Ecto neural progenitor cell (in vitro differentiated cells): ENCODE data around the gene CTNND2.
"Not testable (repeated sequence)": the region's sequence is repeated elsewhere in the genome, so short reads cannot be mapped to it uniquely, and the experiment has no call there.

Experiments
- DNase-seq: peaks from one replicate; pipeline ENCODE4 v3.0.0-alpha.2; 2018; ENCODE audit warnings: low spot score

CTNND2 gene

GRCh38 chr5:11037941-11038340 lies 866.3 kb downstream of the CTNND2 start:
- DNase-seq, result no peak

- DNase-seq, result no peak
Observed at GRCh38 chr5:11037080-11037479, 867.2 kb downstream of the CTNND2 start.

- DNase-seq, result no peak
Observed at GRCh38 chr5:11030671-11031070, 873.6 kb downstream of the CTNND2 start.

DNA sequence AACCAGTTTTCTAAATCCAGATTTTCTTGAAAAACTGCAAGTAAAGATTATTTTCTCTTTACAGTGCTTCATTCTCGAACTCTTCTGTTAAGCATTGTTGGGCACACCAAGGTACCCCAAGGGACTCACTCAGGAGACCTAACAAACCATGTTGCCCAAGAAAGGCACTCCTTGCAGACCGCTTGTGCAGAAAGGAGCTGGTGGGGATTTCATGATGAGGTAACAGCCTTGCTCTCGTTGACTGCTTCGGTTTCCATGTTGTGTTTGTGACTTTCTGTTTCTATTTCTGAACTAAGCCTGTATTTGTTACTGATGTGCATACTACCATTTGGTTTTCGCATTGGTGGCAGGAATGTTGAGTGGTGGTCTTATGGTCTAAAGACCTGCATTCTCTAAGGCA lies 876.6 kb downstream of the CTNND2 start:
- DNase-seq, result no peak

DNA sequence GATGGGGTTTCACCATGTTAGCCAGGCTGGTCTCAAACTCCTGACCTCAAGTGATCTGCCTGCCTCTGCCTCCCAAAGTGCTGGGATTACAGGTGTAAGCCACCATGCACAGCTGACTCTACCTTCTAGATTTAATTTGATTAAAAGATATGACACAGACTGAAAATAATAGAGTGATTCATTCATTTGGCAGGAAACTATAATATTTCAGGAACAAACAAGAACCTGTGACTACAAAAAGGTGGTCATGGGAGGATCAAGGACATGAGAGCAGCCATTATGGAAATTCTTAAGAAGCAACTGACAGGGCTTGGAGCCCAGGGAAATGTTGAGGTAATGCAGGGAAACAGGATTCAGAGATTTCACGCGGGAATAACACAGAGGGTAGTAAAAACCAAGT lies 877.7 kb downstream of the CTNND2 start:
- no peak for DNase-seq

DNA sequence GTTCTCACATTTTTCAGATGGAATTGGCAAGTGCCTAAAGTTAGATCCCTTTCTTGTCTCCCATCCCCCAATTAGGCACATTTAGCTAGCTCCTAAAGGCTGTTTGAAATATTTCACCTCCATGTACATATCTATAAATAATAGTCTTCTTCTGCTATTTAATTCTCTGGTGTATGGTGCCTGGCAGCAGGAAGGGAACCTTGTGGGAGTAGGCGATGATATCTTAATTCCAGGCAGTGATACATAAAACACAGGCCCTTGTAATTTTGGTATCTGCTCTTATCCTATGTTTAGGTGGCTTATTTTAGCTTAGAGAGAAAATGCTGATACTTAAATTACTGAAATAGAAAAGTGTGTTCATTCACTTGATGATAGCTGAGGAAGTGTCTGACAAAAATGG lies 880.3 kb downstream of the CTNND2 start:
- DNase-seq, result no peak

GRCh38 chr5:11013793-11014192 lies 890.5 kb downstream of the CTNND2 start:
- DNase-seq, result no peak

GRCh38 chr5:11012295-11012694 lies 892.0 kb downstream of the CTNND2 start:
- DNase-seq, result no peak

DNA sequence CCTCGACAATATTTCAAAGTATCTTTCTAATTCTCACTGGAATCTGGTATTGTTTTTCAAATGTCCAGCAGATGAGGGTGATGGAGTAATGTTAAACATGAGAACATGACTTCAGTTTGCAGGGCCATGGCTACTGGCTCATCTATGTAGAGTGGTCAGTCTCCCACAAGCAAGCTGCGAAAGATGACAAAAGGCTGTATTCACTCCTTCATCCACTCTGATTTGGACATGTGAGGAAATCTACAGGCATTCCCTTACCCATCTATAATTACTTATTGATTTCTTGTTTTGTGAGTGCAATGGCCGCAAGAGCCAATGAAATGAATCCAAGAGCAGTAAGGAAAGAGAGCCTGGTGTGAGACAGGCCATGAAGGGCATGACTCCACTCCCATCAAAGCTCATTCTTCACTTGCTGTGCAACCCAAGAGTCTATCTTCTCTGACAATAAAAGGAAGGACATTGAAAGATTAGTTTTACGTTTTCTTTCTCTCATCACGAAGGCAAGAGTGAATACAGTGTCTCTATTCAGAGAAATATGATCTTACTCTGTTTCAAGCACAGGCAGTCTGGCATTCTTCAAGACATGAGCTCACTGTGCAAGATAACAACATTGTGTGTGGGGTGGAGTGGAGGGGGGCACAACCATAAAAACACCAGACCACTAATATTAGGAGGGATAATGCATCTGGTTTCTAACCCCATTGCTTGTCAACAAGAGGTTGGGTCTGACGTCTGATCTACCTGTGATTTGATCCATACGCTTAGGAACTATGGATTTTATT lies 893.6 kb downstream of the CTNND2 start:
- no peak for DNase-seq

DNA sequence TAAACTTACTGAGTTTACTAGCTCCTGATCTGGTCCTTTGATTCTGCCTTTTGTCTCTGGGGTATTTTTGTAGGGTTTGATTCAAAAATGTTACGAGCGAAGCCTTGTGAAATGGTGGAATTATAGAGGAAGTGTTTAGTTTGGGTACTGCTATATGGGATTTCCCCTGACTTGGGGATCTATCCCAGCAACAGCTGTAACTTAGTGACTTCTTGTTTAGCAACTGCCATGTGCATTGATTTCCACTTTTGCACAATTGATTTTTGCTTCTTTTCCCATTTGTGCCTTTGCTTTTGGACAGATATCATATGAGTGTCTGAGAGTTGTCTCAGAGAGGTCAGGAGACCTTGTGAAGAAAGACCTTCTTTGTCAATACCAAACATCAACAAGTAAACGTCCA lies 894.7 kb downstream of the CTNND2 start:
- no peak for DNase-seq

DNA sequence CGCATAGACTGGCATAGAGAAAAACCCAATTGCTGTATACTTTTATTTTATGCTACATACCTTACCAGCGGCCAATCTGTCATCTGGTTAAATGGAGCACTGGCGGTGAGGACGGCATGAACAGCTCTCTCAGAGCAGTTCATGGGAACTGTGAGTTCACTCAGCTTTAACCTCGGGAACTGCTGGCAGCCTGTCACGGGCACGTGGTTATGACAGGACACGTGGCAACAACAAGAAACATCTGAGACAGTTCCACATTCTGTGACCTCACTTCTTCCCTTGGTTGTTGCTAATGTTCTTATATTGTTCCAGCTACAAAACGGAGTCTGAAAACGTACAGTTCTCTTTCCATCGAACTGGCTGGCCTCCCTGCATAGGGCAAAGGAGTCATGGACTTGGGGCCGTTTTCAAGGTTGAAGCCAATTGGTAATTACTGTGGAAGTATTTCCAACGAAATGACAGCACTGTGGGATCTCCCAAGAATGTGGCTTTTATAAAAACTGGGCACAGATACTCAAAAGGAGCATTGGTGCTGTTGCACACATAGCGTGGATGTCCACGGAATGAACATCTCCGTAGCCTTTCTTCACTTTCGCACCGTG lies 896.9 kb downstream of the CTNND2 start:
- DNase-seq, result no peak

DNA sequence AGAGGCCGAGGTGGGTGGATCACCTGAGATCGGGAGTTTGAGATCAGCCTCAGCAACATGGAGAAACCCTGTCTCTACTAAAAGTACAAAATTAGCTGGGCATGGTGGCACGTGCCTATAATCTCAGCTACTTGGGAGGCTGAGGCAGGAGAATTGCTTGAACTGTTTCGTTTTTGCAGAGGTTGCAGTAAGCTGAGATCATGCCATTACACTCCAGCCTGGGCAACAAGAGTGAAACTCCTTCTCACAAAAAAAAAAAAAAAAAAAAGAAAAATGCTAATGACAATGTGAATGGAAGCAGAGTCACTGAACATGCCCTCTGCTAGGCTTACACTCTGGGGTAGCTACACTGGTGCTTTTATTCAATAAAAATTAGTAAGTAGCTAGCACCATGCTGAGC lies 899.7 kb downstream of the CTNND2 start:
- DNase-seq, result not testable (repeated sequence)

GRCh38 chr5:11000515-11001353 lies 903.5 kb downstream of the CTNND2 start:
- DNase-seq, result no peak

- no peak for DNase-seq
Observed at GRCh38 chr5:10999714-11000113, 904.5 kb downstream of the CTNND2 start.

GRCh38 chr5:10995891-10996290 lies 908.4 kb downstream of the CTNND2 start:
- no peak for DNase-seq

DNA sequence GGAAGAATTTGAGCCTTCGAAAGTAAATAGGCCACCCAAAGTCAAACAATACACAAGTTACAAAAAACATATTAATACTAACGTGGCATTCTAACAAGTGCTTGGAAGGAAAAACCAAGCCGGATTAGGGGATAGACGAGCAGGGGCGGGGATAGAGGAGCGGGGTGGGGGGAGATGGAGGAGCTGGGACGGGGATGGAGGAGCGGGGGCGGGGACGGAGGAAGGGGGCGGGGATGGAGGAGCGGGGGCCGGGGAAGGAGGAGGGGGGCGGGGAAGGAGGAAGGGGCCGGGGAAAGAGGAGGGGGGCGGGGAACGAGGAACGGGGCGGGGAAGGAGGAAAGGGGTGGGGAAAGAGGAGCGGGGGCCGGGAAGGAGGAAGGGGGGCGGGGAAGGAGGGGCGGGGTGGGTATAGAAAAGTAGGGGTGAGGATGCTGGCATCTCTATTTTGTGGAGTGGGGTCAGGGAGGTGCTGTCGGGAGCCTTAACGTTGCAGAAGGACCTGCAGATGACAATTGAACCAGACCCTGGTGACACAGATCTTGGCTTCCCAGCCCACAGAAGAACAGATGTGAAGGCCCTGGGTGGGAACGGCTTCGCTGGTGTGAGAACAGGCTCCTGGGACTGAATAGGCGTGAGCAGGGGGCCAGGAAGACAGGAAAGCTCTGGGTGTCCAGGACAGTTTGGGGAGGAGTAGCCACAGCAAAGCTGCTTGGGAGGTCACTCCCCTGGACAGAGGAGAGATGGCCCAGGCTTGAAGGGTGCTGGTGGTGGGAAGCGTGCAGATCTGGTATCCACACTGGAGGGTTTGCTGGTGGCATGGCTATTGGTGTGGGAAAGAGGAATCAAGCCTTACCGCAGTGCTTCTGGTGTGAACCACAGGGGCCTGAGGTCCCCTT lies 909.9 kb downstream of the CTNND2 start:
- peak; percentile 52 for DNase-seq

DNA sequence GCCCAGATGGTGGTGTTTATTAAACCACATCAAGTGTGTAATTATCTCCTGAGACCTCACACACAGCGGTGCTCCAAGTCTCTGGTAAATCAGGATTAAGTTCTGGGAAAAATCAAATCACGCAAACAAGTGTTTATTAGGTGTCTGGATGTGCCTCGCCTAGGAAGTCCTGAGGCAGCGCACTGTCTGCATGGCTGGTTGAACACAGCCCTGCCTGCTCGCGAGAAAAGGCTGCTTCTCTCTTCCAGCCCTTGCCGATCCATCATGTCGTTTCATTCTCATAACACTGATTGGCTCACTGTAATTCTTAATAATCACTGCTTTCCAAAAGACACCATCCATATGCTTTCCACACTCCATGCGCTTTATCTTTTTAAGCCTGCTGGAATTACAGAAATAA lies 913.6 kb downstream of the CTNND2 start:
- no peak for DNase-seq

GRCh38 chr5:10989577-10990263 lies 914.5 kb downstream of the CTNND2 start:
- no peak for DNase-seq

DNA sequence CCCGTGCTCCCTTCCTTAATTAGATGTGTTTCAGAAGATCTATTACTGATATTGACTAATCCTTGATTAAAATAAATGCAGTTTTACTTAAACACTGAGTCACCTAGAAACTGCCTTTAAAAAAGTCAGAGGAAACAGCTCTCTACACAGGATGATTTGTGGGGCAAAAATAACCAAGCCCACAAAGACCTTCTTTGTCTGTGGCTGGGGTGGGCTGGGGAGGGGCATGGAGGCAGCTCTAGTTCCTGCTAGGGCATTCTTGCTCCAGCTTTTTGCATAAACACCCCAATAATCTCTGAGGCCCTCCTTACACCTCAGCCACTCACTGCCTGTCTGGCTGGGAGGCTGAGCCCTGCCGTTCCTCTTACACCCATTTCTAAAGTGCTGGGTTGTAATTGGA lies 915.6 kb downstream of the CTNND2 start:
- no peak for DNase-seq

- peak; percentile 90 for DNase-seq
Observed at GRCh38 chr5:10987925-10988504, 916.2 kb downstream of the CTNND2 start.
